Aorta (tissue), 5 donors: ENCODE data around the gene CCDC7. TPM values are rescaled to one million over a fixed set of nuclear protein-coding genes. Genes with fewer than 3 reads are reported as not detected.

ENCODE experiments used
- ATAC-seq: fragments of 200-7000 bp; cut with Tn5 transposase; one replicate; pipeline ENCODE4 v1.9.1; 2022; ENCODE audit warnings: moderate library complexity; ENCODE audit not compliant: low FRiP score
- DNase-seq, 2 donors: peaks; one replicate each; pipeline ENCODE4 v3.0.0-alpha.2; 2020
- H3K27ac ChIP-seq, 2 donors: one replicate each; pipeline ENCODE4 v1.5.1; 2013; ENCODE audit warnings: low read length in 2 of 2, mild to moderate bottlenecking in 2 of 2, moderate library complexity in 2 of 2, control low read depth in 1 of 2, inconsistent platforms in 1 of 2, low read depth in 1 of 2
- H3K27me3 ChIP-seq, 2 donors: one replicate each; pipeline ENCODE4 v1.6.1; 2013; ENCODE audit warnings: control low read depth in 1 of 2, low read length in 1 of 2, mild to moderate bottlenecking in 1 of 2, moderate library complexity in 1 of 2; ENCODE audit not compliant: insufficient read depth in 2 of 2, control insufficient read depth in 1 of 2
- H3K36me3 ChIP-seq, 2 donors: one replicate each; pipeline ENCODE4 v1.6.1; 2013; ENCODE audit warnings: control low read depth in 1 of 2, low read length in 1 of 2, mild to moderate bottlenecking in 1 of 2; ENCODE audit not compliant: insufficient read depth in 2 of 2, control insufficient read depth in 1 of 2
- H3K4me1 ChIP-seq, 2 donors: one replicate each; pipeline ENCODE4 v1.6.1; 2013; ENCODE audit warnings: low read length in 2 of 2, control low read depth in 1 of 2, mild to moderate bottlenecking in 1 of 2, moderate library complexity in 1 of 2; ENCODE audit not compliant: insufficient read depth in 2 of 2, control insufficient read depth in 1 of 2
- H3K4me3 ChIP-seq, 2 donors: one replicate each; pipeline ENCODE4 v1.5.1; 2013; ENCODE audit warnings: low read length in 2 of 2, control low read depth in 1 of 2, mild to moderate bottlenecking in 1 of 2
- H3K9me3 ChIP-seq: one replicate; pipeline ENCODE4 v1.6.1; 2013; ENCODE audit warnings: mild to moderate bottlenecking, low read length; ENCODE audit not compliant: control insufficient read depth
- WGBS, 2 donors: extraction: QIAGEN DNeasy Blood & Tissue Kit; methylation state at CpG; one replicate each; pipeline ENCODE4 v1.1.7; 2013; 5-methylcytosine and 5-hydroxymethylcytosine counted together
- intact Hi-C, 2 donors: fragments of 100-400 bp; cut with DNase I; formaldehyde crosslinking; loops; one replicate each; pipeline versions ENCODE4 v1.14.2 to v1.15.0; 2022
- polyA plus RNA-seq, 2 donors: library from polyadenylated mRNA; stranded (reverse); fragments of 200-250 nt; gene quantifications; one replicate each; pipeline ENCODE4 v1.2.3, GENCODE V29; 2013
- total RNA-seq, 2 donors: library from RNA; stranded (reverse); fragmentation: NEBNext Ultra II Directional; extraction: Animal tissue kit (Norgen Biotek cat#: 25700); gene quantifications; one replicate each; pipeline ENCODE4 v1.2.1, GENCODE V29; 2021
- donor health status: healthy with polysubstance abuse.
- donor health status: Bipolar disorder and iron deficiency.
- donor health status: DM: no; HTN: no; CAD: no.
- donor health status: DM: no; HTN: no; CAD: no.
- donor health status: DM: yes; HTN: yes; CAD: no.

CCDC7 gene
- total and polyA plus RNA-seq, 4 donors = 0.25 to 47.2 (median 24.2) TPM

DNA sequence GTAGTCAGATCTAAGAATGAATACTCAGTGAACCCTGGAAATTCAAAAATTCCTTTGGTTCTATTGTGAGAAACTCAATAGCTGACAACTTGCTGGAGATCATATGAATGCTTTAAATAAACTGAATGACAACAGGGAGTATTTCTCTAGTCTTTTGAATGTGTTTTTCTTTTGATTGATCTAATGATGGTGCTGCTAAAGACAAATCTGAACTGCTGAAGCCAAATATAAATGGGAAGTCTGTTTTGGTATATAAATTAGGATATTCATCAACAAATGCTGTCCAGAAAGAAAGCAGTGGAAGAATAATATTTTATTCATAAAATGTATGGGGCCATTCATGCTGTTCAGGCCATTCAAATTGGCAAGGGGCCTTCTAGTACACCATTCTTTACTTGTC lies 432.7 kb downstream of the CCDC7 start:
- H3K36me3 ChIP-seq = no peaks in the 10 kb centered on the region
- H3K9me3 ChIP-seq = no peaks in the 10 kb centered on the region
- H3K27ac ChIP-seq = no peak overlapping the region
- ATAC-seq (no peak), DNase-seq (no peak)
- no peaks in the 10 kb centered on the region for H3K4me1 ChIP-seq
- intact Hi-C loops = no loop called here
- H3K27me3 ChIP-seq = no peaks in the 10 kb centered on the region
- no peak overlapping the region for H3K4me3 ChIP-seq

GRCh38 chr10:32882076-32882475 lies 436.1 kb downstream of the CCDC7 start:
- DNase-seq = no peak

GRCh38 chr10:32887481-32887880 lies 441.5 kb downstream of the CCDC7 start:
- Histone ChIP-seq H3K4me3 (no peak overlapping the region), H3K27ac (no peak overlapping the region), H3K27me3 (no peaks in the 10 kb centered on the region), H3K9me3 (no peaks in the 10 kb centered on the region), H3K36me3 (no peaks in the 10 kb centered on the region), H3K4me1 (no peaks in the 10 kb centered on the region)
- DNase-seq (no peak), ATAC-seq (no peak)
- WGBS, 2 donors = 87 to 89% methylated on average over 7 of the region's 7 CpGs
- intact Hi-C loops = no loop called here

More at GRCh38 chr10:32882076-32882475, 436.1 kb downstream of the CCDC7 start:
- no peaks in the 10 kb centered on the region for H3K27me3 ChIP-seq
- no peaks in the 10 kb centered on the region for H3K4me1 ChIP-seq
- ATAC-seq = no peak
- intact Hi-C loops = no loop called here
- no peaks in the 10 kb centered on the region for H3K9me3 ChIP-seq
- no peak overlapping the region for H3K4me3 ChIP-seq
- H3K36me3 ChIP-seq = no peaks in the 10 kb centered on the region
- no peak overlapping the region for H3K27ac ChIP-seq
- WGBS, 2 donors = 95 to 96% methylated on average over 6 of the region's 6 CpGs

DNA sequence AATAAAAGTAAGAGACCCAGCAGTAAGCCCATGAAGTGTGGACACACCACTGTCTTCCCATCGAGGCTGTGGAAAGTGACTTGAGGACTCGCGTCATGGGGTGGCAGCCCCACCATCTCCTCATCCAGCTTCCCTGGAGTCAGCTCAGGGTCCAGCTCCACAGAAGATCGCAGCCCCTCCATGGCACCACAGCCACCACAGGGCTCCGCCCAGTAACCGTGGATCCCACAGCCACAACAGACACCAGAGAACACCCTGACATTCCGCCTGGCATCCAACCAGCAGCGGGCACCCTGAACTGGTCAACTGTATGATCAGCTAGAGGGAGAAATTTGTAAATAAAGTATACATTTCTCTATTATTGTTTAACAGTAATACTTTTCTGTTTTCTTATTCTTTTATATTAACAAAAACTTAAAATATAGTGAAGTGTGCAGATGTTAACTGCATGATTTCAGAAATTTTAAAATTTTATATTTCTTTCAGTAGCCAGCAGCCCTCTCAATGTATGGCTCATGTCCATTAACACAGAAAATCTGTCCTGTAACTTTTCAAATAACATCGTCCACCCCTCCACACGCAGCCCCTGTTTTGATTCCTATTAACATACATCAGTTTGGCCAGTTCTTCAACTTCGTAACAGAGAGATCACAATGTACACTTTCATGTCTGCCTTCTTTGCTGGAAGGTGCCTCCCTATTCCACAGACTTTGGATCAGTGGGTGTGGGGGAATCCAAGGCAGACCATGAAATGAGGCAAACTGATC lies 442.4 kb downstream of the CCDC7 start:
- no peaks in the 10 kb centered on the region for H3K36me3 ChIP-seq
- intact Hi-C loops = no loop called here
- no peak overlapping the region for H3K27ac ChIP-seq
- H3K27me3 ChIP-seq = no peaks in the 10 kb centered on the region
- H3K9me3 ChIP-seq = no peaks in the 10 kb centered on the region
- WGBS, 2 donors = 94% methylated on average over 11 of the region's 11 CpGs
- no peak for ATAC-seq
- no peaks in the 10 kb centered on the region for H3K4me1 ChIP-seq
- H3K4me3 ChIP-seq = no peak overlapping the region
- no peak for DNase-seq

GRCh38 chr10:32889631-32890212 lies 443.8 kb downstream of the CCDC7 start:
- ATAC-seq = no peak
- H3K4me1 ChIP-seq = no peaks in the 10 kb centered on the region
- 92 to 93% methylated on average over 1 of the region's 1 CpG for WGBS, 2 donors

DNA sequence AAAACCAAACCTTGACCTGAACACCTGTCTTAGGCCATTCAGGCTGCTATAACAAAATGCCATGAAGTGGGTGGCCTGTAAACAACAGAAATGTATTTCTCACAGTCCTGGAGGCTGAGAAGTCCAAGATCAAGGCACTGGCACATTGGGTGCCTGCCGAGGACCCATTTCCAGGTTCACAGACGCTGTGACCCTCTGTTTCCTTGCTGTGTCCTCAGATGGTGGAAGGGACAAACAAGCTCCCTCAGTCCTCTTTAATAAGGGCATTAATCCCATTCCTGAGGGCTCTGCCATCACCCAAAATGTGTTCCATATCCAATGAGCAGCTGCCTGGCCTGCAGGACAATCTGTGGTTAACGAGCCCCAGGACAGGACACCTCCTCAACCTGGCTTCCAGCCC lies 444.5 kb downstream of the CCDC7 start:
- Histone ChIP-seq H3K9me3 (no peaks in the 10 kb centered on the region), H3K27me3 (no peaks in the 10 kb centered on the region), H3K4me1 (no peaks in the 10 kb centered on the region), H3K27ac (no peak overlapping the region), H3K36me3 (no peaks in the 10 kb centered on the region), H3K4me3 (no peak overlapping the region)
- no peak for DNase-seq
- intact Hi-C loops = no loop called here
- WGBS, 2 donors = 60 to 75% methylated on average over 3 of the region's 3 CpGs
- ATAC-seq = no peak

More at GRCh38 chr10:32889631-32890212, 443.8 kb downstream of the CCDC7 start:
- H3K4me3 ChIP-seq = no peak overlapping the region
- intact Hi-C loops = no loop called here
- H3K27ac ChIP-seq = no peak overlapping the region
- no peaks in the 10 kb centered on the region for H3K9me3 ChIP-seq
- DNase-seq = no peak
- H3K36me3 ChIP-seq = no peaks in the 10 kb centered on the region
- no peaks in the 10 kb centered on the region for H3K27me3 ChIP-seq

DNA sequence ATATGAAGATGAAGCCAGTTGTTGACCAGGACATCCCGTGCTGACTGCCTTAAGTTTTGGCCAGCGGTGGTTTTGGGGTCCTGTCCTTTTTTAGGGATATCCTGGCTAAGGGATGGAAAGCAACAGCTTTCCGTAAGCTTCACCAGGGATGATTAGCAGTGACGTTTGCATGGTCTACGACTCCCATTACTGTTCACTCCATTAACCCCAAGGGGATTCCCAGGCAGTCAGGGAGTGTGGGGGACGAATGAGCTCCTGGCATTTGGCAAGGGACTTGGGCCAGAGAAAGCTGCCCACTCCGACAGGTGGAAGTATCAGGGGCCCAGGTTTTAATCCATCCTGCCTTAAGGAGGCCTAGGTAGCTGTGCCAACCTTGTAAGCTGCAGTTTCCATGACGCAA lies 445.3 kb downstream of the CCDC7 start:
- no peak for ATAC-seq
- H3K4me3 ChIP-seq = no peak overlapping the region
- H3K36me3 ChIP-seq = no peaks in the 10 kb centered on the region
- H3K27me3 ChIP-seq = no peaks in the 10 kb centered on the region
- H3K9me3 ChIP-seq = no peaks in the 10 kb centered on the region
- 72 to 75% methylated on average over 8 of the region's 8 CpGs for WGBS, 2 donors
- DNase-seq = no peak
- no peaks in the 10 kb centered on the region for H3K4me1 ChIP-seq
- H3K27ac ChIP-seq = no peak overlapping the region
- intact Hi-C loops = no loop called here

GRCh38 chr10:32893434-32893833 lies 447.5 kb downstream of the CCDC7 start:
- Histone ChIP-seq H3K4me3 (no peak overlapping the region), H3K4me1 (no peaks in the 10 kb centered on the region), H3K27ac (no peak overlapping the region), H3K27me3 (no peaks in the 10 kb centered on the region), H3K36me3 (peaks cover 0 to 6% of the 10 kb centered on the region in 2 donors), H3K9me3 (no peaks in the 10 kb centered on the region)
- ATAC-seq = no peak
- intact Hi-C loops = no loop called here
- no peak for DNase-seq
- 54 to 57% methylated on average over 3 of the region's 3 CpGs for WGBS, 2 donors
